Measurements from ENCODE around the gene CXCR4.

DNA sequence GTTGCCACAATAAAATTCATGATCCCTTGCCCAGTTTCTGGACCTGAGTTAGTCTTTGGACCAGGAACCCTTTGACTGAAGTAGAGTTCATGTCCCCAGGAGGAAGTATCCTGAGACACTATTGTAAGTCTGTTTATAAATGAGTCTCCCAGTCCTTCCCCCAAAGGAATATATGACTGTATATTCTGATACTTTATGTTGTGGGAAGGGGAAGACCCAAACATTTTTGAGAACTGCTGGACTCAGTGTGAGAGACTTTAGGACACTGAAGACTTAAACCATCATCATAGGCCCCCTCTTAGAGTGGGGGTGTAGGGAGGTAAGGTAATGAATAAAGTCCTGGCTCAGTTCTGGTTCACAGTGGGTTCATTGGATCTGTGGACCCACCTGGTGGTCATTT is 28.6 kb upstream of the CXCR4 start:
- TF ChIP-seq, protein P1, sequence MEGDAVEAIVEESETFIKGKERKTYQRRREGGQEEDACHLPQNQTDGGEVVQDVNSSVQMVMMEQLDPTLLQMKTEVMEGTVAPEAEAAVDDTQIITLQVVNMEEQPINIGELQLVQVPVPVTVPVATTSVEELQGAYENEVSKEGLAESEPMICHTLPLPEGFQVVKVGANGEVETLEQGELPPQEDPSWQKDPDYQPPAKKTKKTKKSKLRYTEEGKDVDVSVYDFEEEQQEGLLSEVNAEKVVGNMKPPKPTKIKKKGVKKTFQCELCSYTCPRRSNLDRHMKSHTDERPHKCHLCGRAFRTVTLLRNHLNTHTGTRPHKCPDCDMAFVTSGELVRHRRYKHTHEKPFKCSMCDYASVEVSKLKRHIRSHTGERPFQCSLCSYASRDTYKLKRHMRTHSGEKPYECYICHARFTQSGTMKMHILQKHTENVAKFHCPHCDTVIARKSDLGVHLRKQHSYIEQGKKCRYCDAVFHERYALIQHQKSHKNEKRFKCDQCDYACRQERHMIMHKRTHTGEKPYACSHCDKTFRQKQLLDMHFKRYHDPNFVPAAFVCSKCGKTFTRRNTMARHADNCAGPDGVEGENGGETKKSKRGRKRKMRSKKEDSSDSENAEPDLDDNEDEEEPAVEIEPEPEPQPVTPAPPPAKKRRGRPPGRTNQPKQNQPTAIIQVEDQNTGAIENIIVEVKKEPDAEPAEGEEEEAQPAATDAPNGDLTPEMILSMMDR (IDR thresholded peaks at IDR 0.05) = no peak
- TF ChIP-seq EZH2 (IDR thresholded peaks at IDR 0.05; ENCODE audit: borderline replicate concordance, insufficient read depth, low read depth, low read length, poor library complexity, severe bottlenecking) = no peak
